ENCODE results near the gene ITSN2.

- TF ChIP-seq CTCF (IDR thresholded peaks at IDR 0.05) (no peak), POLR2AphosphoS5 (IDR thresholded peaks at IDR 0.05) (no peak)
Observed at GRCh38 chr2:24274809-24275208, 85.5 kb downstream of the ITSN2 start.

Measured in breast epithelium (tissue), 3 donors.